ENCODE results near the gene CAMK2D.

Gene CAMK2D

GRCh38 chr4:113594231-113594556 lies 167.3 kb downstream of the CAMK2D start:
- no peak for DNase-seq

- no peak for DNase-seq
Measured at GRCh38 chr4:113593400-113594230, 167.9 kb downstream of the CAMK2D start.

GRCh38 chr4:113591982-113592381 lies 169.6 kb downstream of the CAMK2D start:
- no peak for DNase-seq

GRCh38 chr4:113588895-113589668 lies 172.5 kb downstream of the CAMK2D start:
- DNase-seq = no peak

- DNase-seq = no peak
Measured at GRCh38 chr4:113587640-113588275, 173.8 kb downstream of the CAMK2D start.

- no peak for DNase-seq
Measured at GRCh38 chr4:113587156-113587555, 174.4 kb downstream of the CAMK2D start.

- DNase-seq = no peak
Measured at GRCh38 chr4:113586072-113586471, 175.5 kb downstream of the CAMK2D start.

GRCh38 chr4:113584407-113585150 lies 177.0 kb downstream of the CAMK2D start:
- no peak for DNase-seq

GRCh38 chr4:113582737-113583136 lies 178.8 kb downstream of the CAMK2D start:
- no peak for DNase-seq

- no peak for DNase-seq
Measured at GRCh38 chr4:113579360-113579759, 182.2 kb downstream of the CAMK2D start.

- no peak for DNase-seq
Measured at GRCh38 chr4:113576947-113577678, 184.4 kb downstream of the CAMK2D start.

- DNase-seq = no peak
Measured at GRCh38 chr4:113575401-113575800, 186.1 kb downstream of the CAMK2D start.

GRCh38 chr4:113574636-113575103 lies 186.9 kb downstream of the CAMK2D start:
- no peak for DNase-seq

GRCh38 chr4:113572620-113573019 lies 188.9 kb downstream of the CAMK2D start:
- DNase-seq = no peak

- DNase-seq = no peak
Measured at GRCh38 chr4:113566015-113566795, 195.3 kb downstream of the CAMK2D start.

GRCh38 chr4:113565702-113566012 lies 195.9 kb downstream of the CAMK2D start:
- no peak for DNase-seq

- no peak for DNase-seq
Measured at GRCh38 chr4:113564493-113564892, 197.0 kb downstream of the CAMK2D start.

GRCh38 chr4:113563691-113564378 lies 197.7 kb downstream of the CAMK2D start:
- no peak for DNase-seq

GRCh38 chr4:113561758-113562157 lies 199.8 kb downstream of the CAMK2D start:
- DNase-seq = no peak

- DNase-seq = no peak
Measured at GRCh38 chr4:113561092-113561491, 200.4 kb downstream of the CAMK2D start.

GRCh38 chr4:113560579-113560978 lies 201.0 kb downstream of the CAMK2D start:
- no peak for DNase-seq
